Pons (tissue), 1 donor: ENCODE measurements around the gene VPS35L.
A peak's percentile ranks its signal among the peaks of the same experiment; 100 is the strongest.

Source experiments
- DNase-seq: peaks from one replicate; pipeline ENCODE4 v3.0.0-alpha.2; 2016; ENCODE audit warnings: low spot score

The VPS35L gene

GRCh38 chr16:19595043-19595767, 39.7 kb downstream of the VPS35L start:
- DNase-seq: no peak

DNA sequence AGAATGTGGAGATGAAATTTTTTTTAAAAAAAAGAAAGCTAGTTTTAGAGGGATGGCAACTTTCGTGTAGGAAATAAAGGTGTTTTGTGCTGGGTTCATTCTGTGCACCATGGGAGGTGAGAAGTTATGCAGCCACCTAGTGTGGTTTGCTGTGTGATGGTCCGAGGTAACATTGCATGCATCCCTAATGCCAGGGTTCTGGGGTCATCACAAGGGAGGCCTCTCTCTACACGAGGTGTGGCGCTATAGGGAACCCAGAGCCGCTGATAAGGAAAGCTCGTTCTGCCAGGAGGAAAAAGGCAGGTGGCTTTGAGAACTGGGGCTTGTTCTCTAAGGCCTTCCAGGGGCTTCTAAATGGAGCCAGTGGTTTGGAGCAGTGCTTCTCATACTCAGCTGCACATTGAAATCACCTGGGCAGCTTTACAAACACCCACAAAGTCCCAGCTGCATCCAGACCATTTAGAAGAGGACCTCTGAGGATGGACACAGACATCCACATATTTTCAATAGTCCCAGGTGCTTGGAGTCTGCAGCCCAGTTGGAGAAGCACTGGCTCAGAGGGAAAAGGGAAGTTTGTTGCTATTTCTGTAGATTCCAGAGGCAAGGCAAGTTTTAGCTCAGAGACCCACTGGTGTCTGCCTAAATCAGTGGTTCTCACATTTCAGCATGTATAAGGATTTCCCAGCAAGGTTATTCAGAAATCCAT, 43.5 kb downstream of the VPS35L start:
- no peak for DNase-seq

DNA sequence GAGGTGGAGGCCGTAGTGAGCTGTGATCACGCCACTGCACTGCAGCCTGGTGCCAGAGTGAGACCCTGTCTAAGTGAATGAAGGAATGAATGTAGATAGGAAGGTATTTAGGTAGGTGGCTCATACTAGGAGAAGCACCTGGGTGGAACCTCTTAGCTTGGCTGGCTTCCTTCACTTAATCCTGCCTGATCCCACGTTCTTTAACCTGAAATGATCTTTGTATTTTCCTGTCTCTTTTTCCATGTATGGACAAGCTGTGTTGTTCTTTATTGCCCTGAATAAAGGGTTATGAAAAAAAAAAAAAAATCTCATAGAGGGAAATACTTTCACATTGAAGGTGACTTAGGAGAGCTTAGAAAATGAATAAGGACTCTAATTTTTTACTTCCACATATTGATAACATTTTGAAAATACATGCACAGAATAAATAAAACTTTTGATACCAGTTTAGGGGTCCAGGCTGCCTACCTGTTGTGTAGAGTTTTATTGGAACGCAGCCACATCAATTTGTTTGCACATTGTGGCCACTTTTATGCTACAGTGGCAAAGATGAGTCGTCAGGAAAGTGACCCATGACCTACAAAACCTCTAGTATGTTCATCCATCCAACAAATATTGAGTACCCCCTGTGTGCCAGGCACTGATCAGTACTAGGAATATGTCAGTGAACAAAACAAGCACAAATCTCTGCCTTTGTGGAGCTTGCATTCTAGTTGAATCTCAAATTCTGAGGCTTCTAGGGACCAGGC, 44.6 kb downstream of the VPS35L start:
- DNase-seq: no peak

DNA sequence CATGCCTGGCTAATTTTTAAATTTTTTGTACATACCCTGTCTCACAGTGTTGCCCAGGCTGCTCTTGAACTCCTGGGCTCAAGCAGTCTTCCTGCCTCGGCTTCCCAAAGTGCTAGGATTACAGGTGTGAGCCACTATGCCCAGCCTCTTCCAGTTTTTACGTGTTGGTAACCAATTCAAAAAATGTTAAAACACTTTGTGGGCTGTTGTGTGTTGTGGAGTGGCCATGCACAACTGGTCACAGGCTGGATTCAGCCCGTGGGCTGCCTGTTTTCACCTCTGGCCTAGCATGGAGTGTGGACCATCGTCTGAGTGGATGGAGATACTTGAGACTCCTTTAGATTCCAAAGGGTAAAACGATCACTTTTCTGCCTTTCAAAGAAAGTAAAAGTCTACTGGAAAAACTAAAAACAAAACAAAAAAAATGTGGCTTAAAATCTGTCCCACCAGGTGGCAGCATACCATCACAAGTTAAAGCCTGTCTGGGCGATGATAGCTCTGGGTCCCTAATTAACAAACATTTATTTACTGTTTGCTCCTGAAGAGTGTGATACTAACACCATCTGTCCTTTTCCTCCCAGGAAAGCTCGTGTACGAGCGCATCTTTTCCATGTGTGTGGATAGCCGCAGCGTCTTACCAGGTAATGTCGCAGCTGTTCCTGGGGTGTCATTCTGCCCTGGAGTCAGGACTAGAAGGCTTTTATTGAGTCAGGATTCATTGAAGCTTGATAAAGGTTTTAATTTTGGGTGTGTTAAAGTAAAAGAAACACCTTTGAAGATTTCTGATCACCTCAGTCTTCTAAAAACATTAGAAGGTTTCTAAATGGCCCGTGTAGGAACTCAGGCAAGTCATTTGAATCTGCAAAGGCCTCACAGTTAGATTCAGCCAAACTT, 45.8 kb downstream of the VPS35L start:
- peak; percentile 90 for DNase-seq

DNA sequence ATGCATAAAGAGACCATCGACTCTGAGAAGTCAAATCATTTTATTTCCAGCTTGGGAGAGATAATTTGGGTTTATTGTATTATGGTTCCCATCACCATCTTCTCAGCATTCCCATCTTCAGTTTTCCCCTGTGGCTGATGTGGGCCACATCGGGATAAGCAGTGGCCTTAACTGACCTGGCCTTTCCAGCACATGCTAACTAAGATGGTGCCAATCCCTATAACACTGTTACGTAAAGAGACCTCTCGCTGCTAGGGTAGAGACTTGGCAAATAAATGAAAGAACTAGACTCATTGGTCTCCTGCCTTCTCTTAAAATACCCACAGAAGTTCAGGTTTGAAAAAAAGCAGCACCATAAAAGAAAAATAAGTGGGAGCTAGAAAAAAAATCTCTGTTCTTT, 49.4 kb downstream of the VPS35L start:
- DNase-seq: no peak

DNA sequence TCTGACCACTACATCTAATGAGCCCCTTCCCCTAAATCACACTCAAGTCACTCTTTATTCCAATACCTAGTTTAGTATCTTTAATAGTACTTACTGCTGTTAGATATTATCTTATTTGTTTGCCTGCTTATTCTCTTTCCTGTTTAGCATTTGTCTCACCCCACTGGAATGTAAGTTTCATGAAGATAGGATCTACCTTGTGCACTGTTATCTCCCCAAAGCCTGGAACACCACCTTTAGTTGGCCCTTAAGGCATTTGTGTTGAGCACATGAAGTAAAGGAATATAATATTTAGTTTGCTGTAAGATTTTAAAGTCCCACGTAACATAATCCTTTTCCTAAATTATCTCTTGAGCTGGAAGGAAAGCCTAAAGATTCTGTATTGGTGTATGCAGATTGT, 50.2 kb downstream of the VPS35L start:
- DNase-seq: no peak

- DNase-seq: no peak
Observed at GRCh38 chr16:19607616-19608280, 52.2 kb downstream of the VPS35L start.

- DNase-seq: no peak
Observed at GRCh38 chr16:19609359-19609758, 53.9 kb downstream of the VPS35L start.

DNA sequence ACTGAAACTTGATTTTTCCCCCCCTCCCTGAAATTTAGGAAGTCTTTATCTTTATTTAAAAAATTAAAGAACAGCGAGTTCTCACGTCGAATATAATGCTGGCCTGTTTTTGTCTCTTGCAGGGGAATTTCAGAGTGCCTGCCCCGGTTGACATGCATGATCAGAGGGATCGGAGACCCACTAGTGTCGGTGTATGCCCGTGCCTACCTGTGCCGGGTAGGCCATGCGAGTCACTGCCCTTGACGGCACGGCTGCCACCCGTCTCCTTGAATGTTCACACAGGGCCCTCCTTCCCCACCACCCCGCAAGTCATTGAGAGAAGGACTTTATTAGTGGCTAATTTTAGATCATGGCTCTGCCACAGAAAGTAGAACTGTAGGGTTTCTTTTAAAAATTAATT, 54.7 kb downstream of the VPS35L start:
- DNase-seq: no peak

DNA sequence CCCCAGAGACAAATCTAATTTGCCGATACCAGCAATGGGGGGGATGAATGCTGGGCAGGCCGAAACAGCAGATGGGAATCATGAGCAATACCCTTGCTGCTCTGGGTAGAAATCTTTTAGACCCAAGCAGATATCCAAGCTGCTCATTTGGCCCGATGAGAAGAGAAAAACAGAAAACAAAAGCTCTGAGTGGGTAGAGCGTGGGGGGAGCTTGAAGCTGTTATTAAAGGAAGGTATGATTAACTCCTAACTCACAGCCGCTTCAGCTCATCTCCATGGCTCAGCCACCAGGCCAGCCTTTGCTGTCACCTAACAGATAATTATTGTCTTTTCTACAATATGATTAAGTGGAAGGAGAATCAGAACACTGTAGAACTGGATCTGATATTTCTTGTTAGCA, 58.3 kb downstream of the VPS35L start:
- no peak for DNase-seq

- DNase-seq: no peak
Observed at GRCh38 chr16:19616241-19616640, 60.7 kb downstream of the VPS35L start.

GRCh38 chr16:19618876-19619275, 63.4 kb downstream of the VPS35L start:
- DNase-seq: no peak

DNA sequence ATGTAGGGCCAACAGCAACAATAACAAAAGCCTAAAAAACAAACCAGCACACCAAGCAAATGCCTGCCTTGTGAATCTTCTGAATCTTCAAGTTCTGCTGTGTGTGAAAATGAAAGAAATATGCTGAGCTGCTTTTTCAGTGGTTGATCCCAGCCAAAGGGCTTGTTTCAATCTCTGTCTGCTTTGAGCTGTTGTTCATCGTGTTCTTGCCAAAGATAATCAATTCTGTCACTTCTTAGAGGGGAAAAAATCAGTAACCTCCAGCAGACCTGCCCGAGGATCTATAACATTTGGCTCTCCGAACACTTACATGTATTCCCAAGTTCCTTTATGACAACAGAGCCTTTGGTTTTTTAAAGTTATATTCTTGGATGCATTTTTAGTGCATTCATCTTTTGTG, 65.9 kb downstream of the VPS35L start:
- no peak for DNase-seq

DNA sequence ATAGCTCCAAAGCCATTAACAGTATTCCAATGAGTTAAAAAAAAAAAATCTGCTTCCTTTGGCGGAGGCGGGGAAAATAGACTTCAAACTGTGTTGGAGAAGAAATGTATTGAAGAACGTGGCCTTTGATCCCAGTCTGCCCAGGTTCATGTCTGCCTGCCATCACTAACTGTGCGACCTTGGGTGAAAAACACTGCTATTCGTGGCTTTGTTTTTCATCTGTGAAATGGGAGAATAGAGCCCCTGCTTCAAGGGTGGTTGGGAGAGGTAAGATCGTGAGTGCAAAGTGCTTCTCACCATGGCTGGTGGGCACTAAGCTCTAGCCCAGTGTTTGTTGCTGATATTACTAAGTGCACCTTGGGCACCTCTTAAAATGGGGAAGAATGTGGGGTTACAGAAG, 69.5 kb downstream of the VPS35L start:
- no peak for DNase-seq

DNA sequence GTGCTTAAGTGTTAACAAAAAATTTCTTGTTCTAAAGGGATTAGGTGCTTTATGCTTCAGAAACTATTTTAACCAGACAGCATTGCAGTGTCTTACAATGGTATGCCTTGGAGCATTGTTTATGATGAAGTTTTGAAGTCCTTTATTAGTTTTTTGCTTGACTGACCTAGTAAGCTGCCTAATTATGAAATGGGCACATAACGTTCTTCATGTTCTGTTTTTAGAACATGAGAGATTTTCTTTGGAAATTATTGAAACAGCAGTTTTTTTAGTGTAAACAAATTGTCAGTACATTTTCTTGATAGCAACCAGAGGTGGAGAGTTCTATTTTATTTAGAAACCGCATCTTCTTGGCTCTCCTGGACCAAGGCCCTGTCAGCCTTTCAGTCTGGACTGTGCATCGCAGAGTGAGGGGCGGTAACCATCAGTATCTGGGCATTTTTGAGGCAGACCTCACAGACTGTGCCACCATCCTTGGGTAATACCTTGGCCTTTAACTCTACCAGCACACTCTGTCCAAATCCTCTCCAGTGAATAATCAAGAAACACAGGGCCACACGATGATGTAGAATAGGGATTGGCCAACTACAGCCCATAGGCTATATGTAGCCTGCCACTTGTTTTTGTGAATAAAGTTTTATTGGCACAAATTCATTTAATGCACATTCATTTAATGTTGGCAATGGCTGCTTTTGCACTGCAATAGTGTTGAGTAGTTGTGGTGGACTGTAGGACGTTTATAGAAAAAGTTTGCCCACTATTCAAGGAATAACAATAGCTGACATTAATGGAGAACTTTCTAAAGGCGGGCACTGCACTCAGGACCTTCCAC, 81.1 kb downstream of the VPS35L start:
- no peak for DNase-seq

- DNase-seq: no peak
Observed at GRCh38 chr16:19639986-19640421, 84.5 kb downstream of the VPS35L start.

- DNase-seq: no peak
Observed at GRCh38 chr16:19642501-19642900, 87.0 kb downstream of the VPS35L start.

DNA sequence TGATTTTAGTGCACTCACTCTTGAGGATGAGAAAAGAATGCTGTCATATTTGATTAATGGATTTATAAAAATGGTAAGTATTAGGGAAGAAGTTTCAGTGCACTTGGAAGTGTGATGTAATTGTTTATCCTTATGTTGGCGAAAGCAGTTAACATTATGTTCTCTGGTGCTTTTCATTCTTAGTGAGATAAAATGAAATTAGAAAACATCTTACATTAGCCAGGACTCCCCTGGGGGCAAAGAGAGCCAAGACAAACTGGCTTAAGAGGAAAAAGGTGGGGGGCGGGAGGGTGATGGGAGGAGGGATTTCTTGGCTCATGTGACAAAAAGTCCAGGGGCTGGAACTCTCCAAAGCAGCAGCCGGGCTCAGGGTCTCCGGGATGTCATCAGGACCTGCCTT, 89.4 kb downstream of the VPS35L start:
- no peak for DNase-seq

GRCh38 chr16:19645557-19645981, 90.1 kb downstream of the VPS35L start:
- DNase-seq: no peak

GRCh38 chr16:19649980-19650379, 94.5 kb downstream of the VPS35L start:
- DNase-seq: no peak
